ENCODE measurements around the gene NOTCH2. TPM values are rescaled to one million over a fixed set of nuclear protein-coding genes. Genes with fewer than 3 reads are reported as not detected.
A peak's percentile ranks its signal among the peaks of the same experiment; 100 is the strongest.

NOTCH2 gene
- total and polyA plus RNA-seq, 7 experiments from 2014 or later, result 25.4 to 143 (median 71.0) TPM

- CTCF ChIA-PET, result no interaction called here
- Histone ChIP-seq H3K27ac (ENCODE audit: low read depth, low read length) (peak overlapping the region; percentile 21), H3K9me3 (ENCODE audit: control insufficient read depth in 2 of 3, low read length in 3 of 3) (no peaks in the 10 kb centered on the region), H3K4me3 (ENCODE audit: low read length) (no peak overlapping the region), H3K4me1 (ENCODE audit: control insufficient read depth in 2 of 2, insufficient read depth in 2 of 2, low read length in 2 of 2) (peaks cover 0 to 14% of the 10 kb centered on the region in 2 donors), H3K36me3 (ENCODE audit: control insufficient read depth in 2 of 3, insufficient read depth in 3 of 3, low read length in 3 of 3) (no peaks in the 10 kb centered on the region), H3K27me3 (ENCODE audit: control insufficient read depth in 2 of 2, insufficient read depth in 2 of 2, low read length in 2 of 2) (no peaks in the 10 kb centered on the region)
- H3K36me3 Mint-ChIP-seq, result peaks cover 17 to 34% (median 29%) of the 10 kb centered on the region in 5 donors
- peak; percentile 70 for ATAC-seq
- peak overlapping the region in 8 of 10 donors; percentile 5 to 71 (median 42) for H3K4me3 Mint-ChIP-seq
- no peaks in the 10 kb centered on the region for H3K9me3 Mint-ChIP-seq
- no peaks in the 10 kb centered on the region for H3K27me3 Mint-ChIP-seq
- peak in 4 of 9 donors; percentile 6 to 18 (median 8) for DNase-seq
- intact Hi-C loops (cut with micrococcal nuclease), result loop anchor here in 1 of 2 donors (5.0 kb wide), 1 partner anchor 55 kb away; no protein-coding TSS in a partner anchor
- POLR2A ChIA-PET, result interaction anchor here (0.8 kb wide), 1 partner anchor 30 kb away, joined by 3 read pairs; no protein-coding TSS in a partner anchor
- peaks cover 36 to 47% (median 41%) of the 10 kb centered on the region in 7 donors for H3K4me1 Mint-ChIP-seq
- H3K27ac Mint-ChIP-seq, result peak overlapping the region; percentile 10 to 84 (median 67)
Observed at GRCh38 chr1:119987686-119988085, 81.8 kb downstream of the NOTCH2 start.

- intact Hi-C loops (cut with micrococcal nuclease), result loop anchor here in 1 of 2 donors (5.0 kb wide), 1 partner anchor 55 kb away; no protein-coding TSS in a partner anchor
- H3K9me3 ChIP-seq (ENCODE audit: control insufficient read depth in 2 of 3, low read length in 3 of 3), result no peaks in the 10 kb centered on the region
- DNase-seq (no peak), ATAC-seq (peak; percentile 72)
- no peaks in the 10 kb centered on the region for H3K9me3 Mint-ChIP-seq
- peak overlapping the region in 6 of 9 donors; percentile 43 to 84 (median 78) for H3K27ac Mint-ChIP-seq
- peaks cover 36 to 48% (median 41%) of the 10 kb centered on the region in 7 donors for H3K4me1 Mint-ChIP-seq
- H3K4me3 ChIP-seq (ENCODE audit: low read length), result no peak overlapping the region
- H3K4me1 ChIP-seq (ENCODE audit: control insufficient read depth in 2 of 2, insufficient read depth in 2 of 2, low read length in 2 of 2), result peaks cover 0 to 14% of the 10 kb centered on the region in 2 donors
- ChIA-PET CTCF (no interaction called here), POLR2A (interaction anchor here (0.8 kb wide), 1 partner anchor 29 kb away, joined by 3 read pairs; no protein-coding TSS in a partner anchor)
- H3K27me3 Mint-ChIP-seq, result no peaks in the 10 kb centered on the region
- peak overlapping the region in 2 of 10 donors; percentile 52 to 62 for H3K4me3 Mint-ChIP-seq
- H3K27ac ChIP-seq (ENCODE audit: low read depth, low read length), result no peak overlapping the region
- no peaks in the 10 kb centered on the region for H3K36me3 ChIP-seq (ENCODE audit: control insufficient read depth in 2 of 3, insufficient read depth in 3 of 3, low read length in 3 of 3)
- no peaks in the 10 kb centered on the region for H3K27me3 ChIP-seq (ENCODE audit: control insufficient read depth in 2 of 2, insufficient read depth in 2 of 2, low read length in 2 of 2)
- H3K36me3 Mint-ChIP-seq, result peaks cover 17 to 40% (median 31%) of the 10 kb centered on the region in 5 donors
Observed at GRCh38 chr1:119987112-119987511, 82.3 kb downstream of the NOTCH2 start.

- H3K36me3 ChIP-seq (ENCODE audit: control insufficient read depth in 2 of 3, insufficient read depth in 3 of 3, low read length in 3 of 3), result no peaks in the 10 kb centered on the region
- H3K9me3 Mint-ChIP-seq, result no peaks in the 10 kb centered on the region
- POLR2A ChIA-PET, result no interaction called here
- H3K27me3 Mint-ChIP-seq, result no peaks in the 10 kb centered on the region
- H3K9me3 ChIP-seq (ENCODE audit: control insufficient read depth in 2 of 3, low read length in 3 of 3), result no peaks in the 10 kb centered on the region
- no peak overlapping the region for H3K27ac ChIP-seq (ENCODE audit: low read depth, low read length)
- ATAC-seq (no peak), DNase-seq (no peak)
- CTCF ChIA-PET, result no interaction called here
- no peak overlapping the region for H3K4me3 Mint-ChIP-seq
- H3K36me3 Mint-ChIP-seq, result peaks cover 17 to 41% (median 33%) of the 10 kb centered on the region in 5 donors
- peaks cover 0 to 14% of the 10 kb centered on the region in 2 donors for H3K4me1 ChIP-seq (ENCODE audit: control insufficient read depth in 2 of 2, insufficient read depth in 2 of 2, low read length in 2 of 2)
- no peak overlapping the region for H3K4me3 ChIP-seq (ENCODE audit: low read length)
- no peaks in the 10 kb centered on the region for H3K27me3 ChIP-seq (ENCODE audit: control insufficient read depth in 2 of 2, insufficient read depth in 2 of 2, low read length in 2 of 2)
- peaks cover 36 to 52% (median 41%) of the 10 kb centered on the region in 7 donors for H3K4me1 Mint-ChIP-seq
- intact Hi-C loops (cut with micrococcal nuclease), result loop anchor here in 1 of 2 donors (5.0 kb wide), 1 partner anchor 54 kb away; no protein-coding TSS in a partner anchor
- peak overlapping the region in 1 of 9 donors; percentile 81 for H3K27ac Mint-ChIP-seq
Observed at GRCh38 chr1:119986007-119986497, 83.4 kb downstream of the NOTCH2 start.

GRCh38 chr1:119984771-119985170, 84.7 kb downstream of the NOTCH2 start:
- H3K4me1 ChIP-seq (ENCODE audit: control insufficient read depth in 2 of 2, insufficient read depth in 2 of 2, low read length in 2 of 2), result peaks cover 0 to 14% of the 10 kb centered on the region in 2 donors
- no peak overlapping the region for H3K27ac ChIP-seq (ENCODE audit: low read depth, low read length)
- DNase-seq (no peak), ATAC-seq (no peak)
- Mint-ChIP-seq H3K27ac (peak overlapping the region in 2 of 9 donors; percentile 33 to 58), H3K4me3 (peak overlapping the region in 1 of 10 donors; percentile 26), H3K36me3 (peaks cover 17 to 41% (median 33%) of the 10 kb centered on the region in 5 donors), H3K9me3 (no peaks in the 10 kb centered on the region), H3K27me3 (no peaks in the 10 kb centered on the region), H3K4me1 (peaks cover 36 to 52% (median 41%) of the 10 kb centered on the region in 7 donors)
- CTCF ChIA-PET, result no interaction called here
- H3K36me3 ChIP-seq (ENCODE audit: control insufficient read depth in 2 of 3, insufficient read depth in 3 of 3, low read length in 3 of 3), result peaks cover 0 to 3% (median 0%) of the 10 kb centered on the region in 3 experiments
- H3K9me3 ChIP-seq (ENCODE audit: control insufficient read depth in 2 of 3, low read length in 3 of 3), result no peaks in the 10 kb centered on the region
- POLR2A ChIA-PET, result no interaction called here
- intact Hi-C loops (cut with micrococcal nuclease), result loop anchor here in 1 of 2 donors (5.0 kb wide), 1 partner anchor 52 kb away; no protein-coding TSS in a partner anchor
- H3K4me3 ChIP-seq (ENCODE audit: low read length), result no peak overlapping the region
- no peaks in the 10 kb centered on the region for H3K27me3 ChIP-seq (ENCODE audit: control insufficient read depth in 2 of 2, insufficient read depth in 2 of 2, low read length in 2 of 2)

- no peaks in the 10 kb centered on the region for H3K27me3 Mint-ChIP-seq
- no peak overlapping the region for H3K27ac Mint-ChIP-seq
- DNase-seq, result no peak
- no peaks in the 10 kb centered on the region for H3K27me3 ChIP-seq (ENCODE audit: control insufficient read depth in 2 of 2, insufficient read depth in 2 of 2, low read length in 2 of 2)
- peaks cover 24 to 42% (median 31%) of the 10 kb centered on the region in 7 donors for H3K4me1 Mint-ChIP-seq
- ChIA-PET CTCF (no interaction called here), POLR2A (no interaction called here)
- intact Hi-C loops (cut with micrococcal nuclease), result no loop called here
- no peak for ATAC-seq
- no peak overlapping the region for H3K4me3 Mint-ChIP-seq
- no peak overlapping the region for H3K4me3 ChIP-seq (ENCODE audit: low read length)
- H3K9me3 ChIP-seq (ENCODE audit: control insufficient read depth in 2 of 3, low read length in 3 of 3), result no peaks in the 10 kb centered on the region
- no peaks in the 10 kb centered on the region for H3K9me3 Mint-ChIP-seq
- H3K36me3 ChIP-seq (ENCODE audit: control insufficient read depth in 2 of 3, insufficient read depth in 3 of 3, low read length in 3 of 3), result peaks cover 0 to 3% (median 0%) of the 10 kb centered on the region in 3 experiments
- no peak overlapping the region for H3K27ac ChIP-seq (ENCODE audit: low read depth, low read length)
- peaks cover 0 to 6% of the 10 kb centered on the region in 2 donors for H3K4me1 ChIP-seq (ENCODE audit: control insufficient read depth in 2 of 2, insufficient read depth in 2 of 2, low read length in 2 of 2)
- peaks cover 17 to 49% (median 38%) of the 10 kb centered on the region in 5 donors for H3K36me3 Mint-ChIP-seq
Observed at GRCh38 chr1:119981986-119982815, 87.3 kb downstream of the NOTCH2 start.

GRCh38 chr1:119981496-119981895, 88.0 kb downstream of the NOTCH2 start:
- H3K4me3 Mint-ChIP-seq, result no peak overlapping the region
- H3K27ac Mint-ChIP-seq, result no peak overlapping the region
- H3K36me3 Mint-ChIP-seq, result peaks cover 14 to 44% (median 39%) of the 10 kb centered on the region in 5 donors
- ATAC-seq, result no peak
- no peaks in the 10 kb centered on the region for H3K9me3 Mint-ChIP-seq
- ChIA-PET CTCF (no interaction called here), POLR2A (no interaction called here)
- Histone ChIP-seq H3K27ac (ENCODE audit: low read depth, low read length) (no peak overlapping the region), H3K4me1 (ENCODE audit: control insufficient read depth in 2 of 2, insufficient read depth in 2 of 2, low read length in 2 of 2) (no peaks in the 10 kb centered on the region), H3K36me3 (ENCODE audit: control insufficient read depth in 2 of 3, insufficient read depth in 3 of 3, low read length in 3 of 3) (peaks cover 0 to 3% (median 0%) of the 10 kb centered on the region in 3 experiments), H3K27me3 (ENCODE audit: control insufficient read depth in 2 of 2, insufficient read depth in 2 of 2, low read length in 2 of 2) (no peaks in the 10 kb centered on the region), H3K4me3 (ENCODE audit: low read length) (no peak overlapping the region), H3K9me3 (ENCODE audit: control insufficient read depth in 2 of 3, low read length in 3 of 3) (no peaks in the 10 kb centered on the region)
- peaks cover 17 to 37% (median 24%) of the 10 kb centered on the region in 7 donors for H3K4me1 Mint-ChIP-seq
- intact Hi-C loops (cut with micrococcal nuclease), result no loop called here
- H3K27me3 Mint-ChIP-seq, result no peaks in the 10 kb centered on the region
- DNase-seq, result no peak

Measured in naive thymus-derived CD4-positive, alpha-beta T cell (primary cell).